HS-27A (cell line): ENCODE data around the gene SGIP1.
"Not testable (repeated sequence)": the region's sequence is repeated elsewhere in the genome, so short reads cannot be mapped to it uniquely, and the experiment has no call there.

ENCODE experiments used
- DNase-seq: peaks from one replicate; pipeline ENCODE4 v3.0.0-alpha.2; 2012; ENCODE audit warnings: low read depth, missing footprints

Gene SGIP1

DNA sequence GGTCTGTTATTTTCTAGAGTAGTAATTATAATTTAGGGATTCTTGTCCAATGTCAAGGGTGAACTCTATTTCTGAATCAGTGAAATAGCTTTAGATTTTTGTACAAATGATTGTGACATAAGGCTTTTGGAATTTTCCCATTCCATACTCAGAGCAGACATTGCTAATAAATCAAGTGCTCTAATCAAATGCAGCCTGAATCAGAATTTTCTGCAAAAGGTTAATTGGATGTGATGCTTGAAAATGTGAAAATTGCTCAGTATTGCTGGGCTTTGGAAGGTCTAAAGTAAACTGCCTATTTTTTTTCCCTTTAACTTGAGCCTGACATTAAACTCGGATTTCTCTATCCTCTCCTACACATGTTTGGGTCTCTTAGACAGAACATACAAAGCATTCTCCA lies 23.2 kb downstream of the SGIP1 start:
- DNase-seq: no peak

DNA sequence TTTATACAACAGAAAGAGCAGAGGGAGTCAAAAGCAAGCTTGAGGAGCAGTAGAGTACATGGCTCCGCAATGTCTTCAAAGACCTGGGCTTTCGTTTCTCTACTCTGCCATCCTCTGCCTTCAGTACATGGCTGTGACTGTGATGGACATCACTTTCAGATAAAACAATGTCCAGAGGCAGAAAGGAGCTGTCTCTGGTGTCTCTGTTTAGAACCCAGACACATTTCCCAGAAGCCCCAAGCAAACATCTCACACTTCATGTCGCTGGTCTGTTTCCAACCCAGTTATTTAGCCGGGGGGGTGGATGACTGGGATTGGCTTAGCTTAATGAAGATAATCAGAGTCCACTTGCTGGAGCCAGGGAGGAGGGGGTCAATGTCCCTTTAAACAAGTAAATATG lies 25.6 kb downstream of the SGIP1 start:
- no peak for DNase-seq

DNA sequence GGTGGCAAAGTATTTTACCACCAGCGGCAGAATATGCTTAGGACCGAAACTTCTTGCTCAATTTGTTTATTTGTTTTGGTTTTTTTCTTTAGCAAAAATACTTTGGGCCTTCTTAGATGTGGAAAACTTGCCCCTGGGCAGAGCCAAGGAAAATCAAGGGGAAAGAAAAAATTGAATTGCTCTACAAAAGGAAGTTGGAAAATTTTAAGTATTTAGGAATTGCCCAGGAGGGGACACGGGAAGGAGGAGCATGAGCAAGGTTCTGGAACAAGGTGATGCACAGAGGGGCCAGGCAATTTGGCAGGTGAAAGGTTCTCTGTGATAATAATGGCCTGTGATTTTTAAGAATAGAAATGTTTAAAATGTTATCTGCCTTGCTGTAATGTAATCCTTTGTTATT lies 28.6 kb downstream of the SGIP1 start:
- no peak for DNase-seq

DNA sequence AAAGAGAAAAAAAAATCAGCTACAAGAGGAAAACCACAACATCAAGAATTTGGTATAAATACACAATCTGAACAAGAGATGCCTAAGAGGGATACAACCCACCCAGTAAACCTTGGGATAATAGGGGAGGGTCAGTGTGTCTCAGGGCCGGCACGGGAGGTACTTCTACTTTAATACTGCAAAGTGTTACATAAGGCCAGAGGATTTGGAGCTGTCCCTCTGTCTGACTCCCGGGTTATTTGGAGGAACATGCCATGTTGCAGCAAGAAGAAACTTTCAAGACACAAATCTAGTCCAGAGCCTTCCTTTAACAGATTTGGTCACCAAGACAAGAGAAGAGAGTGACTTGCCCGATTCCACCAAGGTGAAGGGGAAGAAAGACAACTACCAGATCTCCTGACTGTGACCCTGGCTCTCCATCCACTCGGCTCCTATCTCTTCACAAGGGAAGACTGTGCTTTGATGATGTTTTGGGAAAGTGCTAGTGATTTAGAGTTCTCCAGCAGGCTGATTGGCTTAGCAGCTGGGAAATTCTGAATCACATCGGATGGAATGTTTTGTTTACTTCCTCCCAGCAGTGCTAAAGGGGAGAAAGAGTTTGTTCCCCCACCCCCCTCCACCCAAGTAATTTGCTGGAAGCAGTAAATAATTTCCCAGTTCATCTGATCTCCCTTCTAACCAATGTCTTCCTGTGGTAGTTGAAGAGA lies 29.3 kb downstream of the SGIP1 start:
- DNase-seq: peak; percentile 91

DNA sequence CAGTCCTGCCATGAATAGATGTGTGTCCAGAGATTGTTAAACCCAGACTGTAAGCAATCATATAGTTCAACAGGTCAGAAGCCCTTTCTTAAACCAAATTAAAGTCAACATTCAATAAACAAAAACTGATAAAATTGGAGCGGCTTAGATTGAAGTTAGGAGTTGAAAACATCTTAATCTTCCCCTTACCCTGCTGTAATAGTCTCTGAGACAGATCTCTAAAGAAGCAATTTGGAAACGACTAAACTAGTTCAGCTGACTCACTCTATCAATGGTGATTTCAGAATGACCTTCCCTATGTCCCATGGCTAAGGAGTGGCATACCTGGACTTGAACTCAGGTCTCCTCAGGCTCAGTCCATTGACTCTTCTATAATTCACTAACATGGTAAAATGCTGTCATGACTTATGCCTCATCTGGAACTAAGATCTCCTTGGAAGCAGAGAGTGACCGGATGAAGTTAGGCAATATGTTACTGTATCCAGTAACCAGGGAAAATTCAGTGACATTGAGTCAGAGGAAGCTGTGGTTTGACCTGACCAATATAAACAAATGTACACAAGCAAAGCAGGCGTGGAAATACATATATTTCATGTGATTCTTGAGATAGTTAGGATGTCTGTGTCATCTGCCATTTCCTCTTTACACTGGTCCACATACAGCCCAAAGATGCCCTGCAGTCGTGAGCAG lies 30.1 kb downstream of the SGIP1 start:
- DNase-seq: peak; percentile 98

DNA sequence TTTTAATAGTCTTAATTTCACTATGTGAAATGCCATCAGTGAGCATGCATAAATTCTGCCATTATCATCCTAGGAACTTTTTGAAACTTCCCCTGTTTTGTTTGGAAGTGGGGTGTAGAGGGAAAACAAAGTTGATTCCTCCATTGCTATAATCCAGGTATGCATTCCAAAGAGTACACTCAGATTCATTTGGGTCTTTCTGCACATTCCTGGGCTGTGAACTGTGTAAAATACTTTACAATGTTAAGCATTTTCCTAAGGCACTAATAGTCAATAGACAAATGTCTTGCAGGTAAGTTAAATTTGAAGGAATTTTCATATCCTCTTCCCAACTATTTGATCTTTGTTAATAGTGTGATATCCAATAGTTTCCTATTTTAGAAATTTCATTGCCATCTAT lies 36.2 kb downstream of the SGIP1 start:
- no peak for DNase-seq

DNA sequence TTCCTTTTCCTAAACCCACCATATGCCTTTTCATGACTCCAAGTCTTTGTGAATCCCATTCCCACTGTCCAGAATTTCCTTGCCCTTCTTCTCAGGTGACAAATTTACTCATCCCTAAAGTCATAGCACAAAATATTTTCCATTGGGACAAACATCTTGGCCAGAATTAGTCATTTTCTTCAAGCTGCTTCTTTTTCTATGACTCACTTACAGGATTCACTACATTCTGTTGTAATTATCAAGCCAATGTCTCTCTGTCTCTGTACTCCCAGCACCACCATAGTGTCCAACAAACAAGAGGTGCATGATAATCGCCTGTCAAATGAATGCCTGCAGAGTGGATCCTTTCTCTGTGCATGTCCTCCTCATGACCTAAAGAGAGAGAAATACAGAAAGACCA lies 37.8 kb downstream of the SGIP1 start:
- DNase-seq: no peak

DNA sequence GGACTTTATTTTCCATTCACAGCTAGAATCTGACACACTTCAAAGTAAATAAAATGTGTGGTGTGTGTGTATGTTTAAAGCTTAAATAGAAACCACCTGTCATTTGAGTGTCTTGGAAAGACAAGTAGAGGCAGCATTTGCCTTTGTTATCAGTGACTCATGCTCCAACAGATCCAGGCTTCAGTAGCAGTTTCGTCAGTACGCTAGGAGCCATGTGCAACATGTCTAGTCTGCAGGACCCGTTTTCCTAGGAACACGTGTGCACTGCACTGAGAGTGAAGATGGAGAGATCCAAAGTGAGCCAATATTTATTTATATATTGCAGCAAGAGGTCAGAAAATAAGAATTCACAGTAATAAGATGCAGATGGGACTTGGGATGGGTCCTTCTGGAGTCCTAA lies 41.8 kb downstream of the SGIP1 start:
- DNase-seq: no peak

DNA sequence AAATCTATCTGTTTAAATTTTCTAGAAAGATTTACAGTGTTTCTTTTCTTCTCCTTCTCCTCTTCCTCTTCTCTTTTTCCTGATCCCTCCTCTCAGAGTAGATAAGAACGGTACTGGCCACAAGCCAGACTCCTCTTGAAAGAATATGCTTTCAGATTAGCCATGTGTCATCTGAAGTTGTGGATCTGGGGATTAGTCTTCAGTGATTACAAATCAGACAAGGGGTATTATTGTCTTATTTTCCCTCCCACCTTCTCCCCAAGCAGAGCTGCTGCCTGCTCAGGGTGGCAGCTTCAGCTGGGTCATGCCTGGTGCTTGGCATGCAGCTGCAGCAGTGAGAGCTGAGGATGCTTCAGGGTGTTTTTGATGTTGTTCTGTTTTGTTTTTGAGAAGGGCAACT lies 42.7 kb downstream of the SGIP1 start:
- DNase-seq: no peak

DNA sequence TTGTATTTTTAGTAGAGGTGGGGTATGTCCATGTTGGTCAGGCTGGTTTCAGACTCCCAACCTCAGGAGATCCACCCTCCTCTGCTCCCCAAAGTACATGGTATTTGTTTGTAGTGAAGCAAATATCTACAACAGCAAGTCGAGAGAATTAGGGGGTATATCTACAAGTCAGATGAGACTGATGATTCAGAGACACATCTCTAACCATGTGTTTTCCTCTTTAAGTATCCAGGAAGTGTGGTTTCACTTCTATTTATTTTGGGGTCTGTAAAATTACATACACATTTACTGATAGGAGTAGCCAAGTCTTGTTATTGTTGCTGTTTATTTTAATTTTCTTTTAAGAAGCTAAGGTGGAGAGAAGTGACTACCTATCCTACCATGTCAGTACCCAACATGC lies 44.9 kb downstream of the SGIP1 start:
- DNase-seq: no peak

DNA sequence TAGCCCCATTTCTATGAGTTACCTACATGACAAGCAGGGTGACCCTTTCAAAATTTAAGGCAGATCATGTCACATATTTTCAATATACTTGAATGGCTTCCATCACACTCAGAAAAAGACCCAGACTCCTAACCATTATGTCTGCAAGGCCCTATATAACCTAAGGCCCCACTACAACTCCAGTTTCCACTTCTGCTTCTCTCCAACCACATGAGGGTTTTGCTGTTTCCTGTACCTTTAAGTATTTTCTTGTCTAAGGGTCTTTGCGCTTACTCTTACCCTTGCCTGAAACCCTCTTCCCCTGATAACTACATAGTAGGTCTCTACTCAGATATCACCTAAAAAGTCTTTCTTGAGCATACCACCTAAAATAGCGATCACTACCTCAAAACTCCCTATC lies 46.1 kb downstream of the SGIP1 start:
- DNase-seq: no peak

DNA sequence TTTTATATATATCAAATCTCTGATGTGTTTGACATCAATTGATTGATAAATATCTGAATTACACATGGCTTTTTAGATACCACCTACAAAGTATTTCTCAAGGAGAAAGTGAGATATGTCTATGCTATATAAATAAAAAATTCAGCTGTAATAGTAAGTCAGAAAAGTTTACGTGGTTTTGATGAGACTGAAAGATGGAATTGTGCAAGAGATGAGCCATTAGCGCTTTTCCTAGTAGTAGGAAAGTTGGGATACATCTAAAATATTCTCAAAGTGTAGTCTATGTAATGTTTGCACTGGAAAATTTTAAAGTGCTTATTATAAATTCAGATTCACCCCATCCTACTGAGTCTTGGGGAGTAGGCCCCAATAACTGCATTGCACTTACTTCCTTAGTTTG lies 49.1 kb downstream of the SGIP1 start:
- DNase-seq: no peak

DNA sequence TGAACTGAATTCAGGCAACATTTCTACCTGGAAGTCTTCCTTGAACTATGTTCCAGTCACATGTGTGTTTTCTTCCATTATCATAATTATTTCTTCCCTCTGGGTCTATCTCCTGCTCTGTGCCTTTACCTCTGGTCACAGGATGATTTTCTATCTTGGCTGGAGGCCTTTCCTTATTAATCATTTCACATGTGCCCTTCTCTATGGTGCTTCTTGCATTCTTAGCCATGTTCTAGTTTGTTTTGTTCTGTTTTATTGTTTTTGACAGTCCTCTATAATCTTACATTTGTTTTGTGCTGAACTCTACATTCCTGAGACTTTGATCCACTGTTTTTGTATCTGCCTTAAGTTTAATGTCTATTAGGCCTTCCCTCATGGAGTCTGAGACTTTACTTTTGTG lies 51.0 kb downstream of the SGIP1 start:
- DNase-seq: no peak

DNA sequence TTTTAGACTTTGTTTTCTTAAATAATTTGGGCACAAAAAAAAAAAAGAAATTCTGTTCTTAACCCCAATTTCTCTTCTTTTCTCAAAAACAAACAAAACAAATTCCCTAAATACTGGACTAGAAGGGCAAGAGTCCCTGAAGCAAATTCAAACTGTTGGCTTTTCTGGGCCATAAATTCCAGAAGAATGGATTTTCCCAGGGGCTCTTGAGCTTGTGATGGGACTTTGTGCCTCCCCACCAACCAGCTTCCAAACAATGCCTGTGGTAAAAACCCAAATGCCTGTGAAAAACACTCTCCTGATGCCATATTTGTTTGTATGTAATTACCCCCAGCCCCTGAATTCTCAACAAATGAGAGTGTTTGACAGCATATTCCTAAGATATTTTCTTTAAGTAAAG lies 55.4 kb downstream of the SGIP1 start:
- DNase-seq: no peak

DNA sequence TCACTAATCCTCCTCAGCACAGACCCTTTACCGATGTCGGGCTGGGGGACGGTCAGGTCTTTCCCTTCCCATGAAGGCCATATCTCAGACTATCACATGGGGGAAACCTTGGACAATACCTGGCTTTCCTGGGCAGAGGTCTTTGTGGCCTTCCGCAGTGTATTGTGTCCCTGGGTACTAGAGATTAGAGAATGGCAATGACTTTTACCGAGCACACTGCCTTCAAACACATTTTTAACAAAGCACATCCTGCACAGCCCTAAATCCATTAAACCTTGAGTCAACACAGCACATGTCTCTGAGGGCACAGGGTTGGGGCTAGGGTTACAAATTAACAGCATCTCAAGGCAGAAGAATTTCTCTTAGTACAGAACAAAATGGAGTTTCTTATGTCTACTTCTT lies 58.2 kb downstream of the SGIP1 start:
- not testable (repeated sequence) for DNase-seq

DNA sequence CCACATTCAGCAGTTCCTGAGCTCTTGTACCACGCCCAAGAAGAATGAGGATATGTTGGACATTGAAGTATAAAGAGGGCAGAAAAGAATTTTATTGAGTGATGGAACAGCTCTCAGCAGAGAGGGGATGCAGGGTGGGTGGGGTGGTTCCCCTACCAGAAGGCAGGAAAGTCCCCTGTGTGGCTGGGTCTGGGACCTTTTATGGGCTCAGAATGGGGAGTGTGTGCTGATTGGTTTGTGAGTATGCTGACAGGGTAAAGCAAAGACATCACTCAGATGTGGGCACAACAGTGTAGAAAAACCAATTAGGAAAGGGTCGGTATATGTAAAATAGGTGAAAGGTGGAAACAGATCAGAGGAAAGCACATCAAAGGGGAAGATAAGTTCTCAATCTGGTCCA lies 62.2 kb downstream of the SGIP1 start:
- DNase-seq: no peak

DNA sequence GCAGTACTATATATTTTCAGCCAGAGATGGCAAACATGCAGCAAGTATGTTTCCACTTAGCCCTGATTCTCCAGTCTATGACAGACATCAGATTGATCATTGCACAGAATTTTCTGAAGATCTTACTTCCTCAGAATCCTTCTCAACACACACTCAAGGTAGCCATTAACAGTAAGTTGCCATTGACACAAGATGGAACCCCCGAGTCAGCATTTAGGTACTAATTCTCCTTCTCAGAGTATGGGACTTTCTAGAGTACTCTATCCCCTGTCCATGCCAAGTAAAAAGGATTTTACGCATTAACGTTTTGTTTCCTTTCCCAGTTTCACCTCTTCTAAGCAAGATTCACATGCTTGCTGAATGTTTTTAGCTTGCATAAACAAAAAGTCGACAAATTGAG lies 63.5 kb downstream of the SGIP1 start:
- no peak for DNase-seq

DNA sequence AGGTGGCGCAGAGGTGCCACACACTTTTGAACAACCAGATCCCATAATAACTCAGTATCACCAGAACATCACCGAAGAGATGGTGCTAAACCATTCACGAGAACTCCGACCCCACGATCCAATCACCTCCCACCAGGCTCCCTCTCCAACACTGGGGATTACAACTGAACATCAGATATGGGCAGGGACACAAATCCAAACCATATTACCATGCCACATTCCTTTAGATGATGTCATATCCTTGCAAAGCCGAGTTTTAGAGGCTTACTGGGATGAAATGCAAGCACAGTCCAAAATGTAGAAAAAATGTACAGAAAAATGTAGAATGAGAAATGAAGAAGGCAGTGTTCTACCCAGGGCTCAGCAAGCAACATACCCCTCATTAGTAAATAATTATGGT lies 64.7 kb downstream of the SGIP1 start:
- DNase-seq: peak; percentile 89

DNA sequence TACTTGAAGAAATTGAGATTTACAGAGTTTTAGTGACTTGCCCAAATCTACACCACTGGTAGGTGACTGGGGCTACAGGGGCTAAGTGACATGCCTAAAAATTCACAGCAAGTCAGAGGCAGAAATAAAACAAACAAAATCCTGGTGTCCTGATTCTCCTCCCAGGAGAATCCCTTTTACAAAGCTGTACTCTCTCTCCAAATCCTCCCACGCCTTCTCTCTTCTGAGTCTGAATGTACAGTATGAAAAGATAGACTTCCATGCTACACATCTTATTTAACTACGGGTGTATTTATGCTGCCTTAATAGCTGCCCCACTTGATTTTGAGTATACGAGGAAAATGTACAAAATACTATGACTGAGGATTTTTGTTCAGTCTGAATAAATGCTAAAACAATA lies 65.4 kb downstream of the SGIP1 start:
- no peak for DNase-seq

DNA sequence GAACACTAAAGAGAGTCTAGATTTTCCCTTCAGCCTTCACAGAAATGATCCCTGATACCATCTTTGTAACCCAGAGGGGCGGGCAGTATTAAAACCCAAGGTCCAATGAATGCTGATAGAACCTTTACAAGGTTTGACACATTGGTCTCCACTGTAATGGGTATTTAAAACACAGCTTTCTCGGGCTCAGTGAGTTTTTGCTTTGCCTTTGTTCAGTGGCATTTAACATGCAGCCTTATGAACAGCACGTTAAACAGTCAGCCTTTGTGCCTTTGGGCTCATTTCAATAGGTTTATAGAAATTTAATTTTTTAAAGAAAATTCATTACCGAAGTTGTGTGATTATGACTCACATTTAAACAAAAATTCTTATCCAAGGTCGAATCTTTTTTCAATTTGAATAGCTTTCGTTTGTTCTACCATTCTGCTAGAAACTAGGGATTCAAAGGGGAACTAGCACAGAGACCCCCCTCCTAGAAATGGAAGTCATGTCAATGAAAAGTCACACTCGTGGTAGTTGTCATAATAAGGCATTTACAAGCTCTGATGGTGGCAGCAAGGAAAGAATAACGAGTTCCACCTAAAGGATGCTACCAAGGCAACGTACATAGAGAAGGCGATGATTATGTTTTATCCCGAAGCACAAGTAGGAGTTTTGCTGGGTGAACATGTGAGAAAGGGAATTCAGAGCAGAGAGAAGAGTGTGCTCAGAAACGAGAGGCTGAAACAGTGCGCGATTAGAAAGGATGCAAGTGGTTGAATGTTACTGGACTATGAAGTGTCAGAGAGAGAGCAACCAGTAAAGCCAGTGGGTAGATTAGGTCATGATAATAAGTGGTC lies 66.2 kb downstream of the SGIP1 start:
- no peak for DNase-seq

DNA sequence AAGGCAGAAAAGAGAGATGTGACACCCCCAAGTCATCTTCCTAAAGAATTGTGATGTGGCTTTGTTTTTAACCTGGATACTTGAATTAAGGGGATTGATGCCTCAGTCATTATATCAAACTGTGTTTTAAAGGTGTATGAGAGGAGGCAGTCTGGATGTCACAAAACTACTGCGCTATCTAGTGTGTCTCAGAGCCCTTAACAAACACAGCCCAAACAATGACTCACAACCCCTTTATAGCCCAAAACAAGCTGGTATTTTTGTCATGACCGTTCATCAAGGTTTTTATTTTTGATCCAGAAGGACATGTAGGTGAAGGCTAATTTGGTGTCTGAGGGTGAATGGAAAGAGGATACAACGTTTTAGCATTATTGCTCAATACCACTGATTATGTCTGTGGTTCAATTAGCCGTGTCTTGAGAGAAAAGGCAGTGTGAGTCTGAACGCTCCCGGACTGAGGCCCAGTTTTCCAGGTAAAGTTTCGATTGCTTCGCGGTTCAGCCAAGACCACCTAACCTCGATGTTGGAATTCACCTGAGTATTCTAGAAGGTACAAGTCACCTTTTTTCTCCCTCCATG lies 71.6 kb downstream of the SGIP1 start:
- no peak for DNase-seq

DNA sequence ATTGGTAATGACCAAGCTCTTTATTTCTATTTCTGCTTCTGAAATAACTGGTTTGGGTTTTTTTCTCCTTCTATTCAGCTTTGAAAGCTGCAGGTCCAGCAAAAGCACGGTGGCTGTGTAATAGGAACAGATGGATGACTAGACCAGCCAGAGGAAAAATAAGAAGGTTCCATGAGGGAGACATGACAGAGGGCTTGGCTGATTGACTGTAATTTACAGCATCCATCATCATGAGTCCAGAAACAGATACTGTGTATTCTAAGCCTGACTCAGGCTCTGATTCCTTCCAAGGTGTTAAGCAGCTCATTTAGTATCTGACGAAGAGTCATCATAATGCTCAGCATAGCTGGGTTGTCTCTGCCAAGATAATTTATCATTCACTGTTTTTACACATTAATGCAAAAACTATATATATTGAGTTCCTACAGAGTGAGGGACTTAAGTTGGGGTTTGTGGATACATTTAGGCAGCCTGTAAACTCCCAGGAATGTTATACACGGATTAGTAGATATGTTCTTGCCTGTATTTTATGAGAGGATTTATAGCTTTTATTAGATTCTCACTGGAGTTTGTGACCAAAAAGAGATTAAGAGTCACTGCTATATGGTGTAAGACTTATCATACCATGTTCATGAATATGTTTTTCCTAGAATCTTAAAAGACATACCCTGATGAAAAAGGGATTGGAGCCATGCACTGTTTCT lies 72.6 kb downstream of the SGIP1 start:
- no peak for DNase-seq
